EH (cell line): ENCODE measurements around the gene FGF5.

Source experiments
- DNase-seq: peaks from one replicate; pipeline ENCODE4 v3.0.0-alpha.2; 2015; ENCODE audit warnings: low read depth

Gene FGF5

GRCh38 chr4:80335554-80336358 lies 69.3 kb downstream of the FGF5 start, which contains the start of gene CFAP299:
Gene CFAP299 (plus strand): TSS chr4:80335730.
- DNase-seq = peak; percentile 95

GRCh38 chr4:80336582-80336981 lies 70.1 kb downstream of the FGF5 start:
- DNase-seq = peak; percentile 45

- peak; percentile 24 for DNase-seq
These were observed 73.6 kb downstream of the FGF5 start for GRCh38 chr4:80340036-80340435.
